Endothelial cell of umbilical vein (primary cell): ENCODE data around the gene DEGS1. TPM values are rescaled to one million over a fixed set of nuclear protein-coding genes. Genes with fewer than 3 reads are reported as not detected.

Source experiments
- BruUV-seq: library from RNA; stranded (reverse); fragments of 400-500 nt; replicated peaks from 2 replicates; lab custom pipeline; 2021; lab: Mats Ljungman, UMichigan
- CTCF ChIA-PET: fragments of 300-600, 350-600 bp; sonication (Branson Sonifier 250); formaldehyde crosslinking; loops from one replicate; lab custom pipeline; 2021; ENCODE audit warnings: antibody characterized with exemption, inconsistent platforms; lab: Charles Lee
- POLR2A ChIA-PET: fragments of 300-600, 350-600 bp; sonication (Branson Sonifier 250); formaldehyde crosslinking; loops from one replicate; lab custom pipeline; 2021; ENCODE audit warnings: antibody characterized with exemption, inconsistent platforms; lab: Charles Lee
- DNase-seq: peaks from one replicate; pipeline ENCODE4 v3.0.0-alpha.2; 2011; ENCODE audit warnings: low read depth, low spot score
- FAIRE-seq: peaks from 2 replicates; lab custom pipeline; 2011; peaks lifted over from hg19 to GRCh38; lab: Jason Lieb, UNC
- H2AFZ ChIP-seq: 2 replicates; pipeline ENCODE4 v1.6.0; 2012; ENCODE audit warnings: low read depth, low read length, control low read depth, inconsistent platforms
- H3K27ac ChIP-seq: 2 replicates; pipeline ENCODE4 v1.5.1; 2011; ENCODE audit warnings: low read depth, mild to moderate bottlenecking, control low read depth, low read length, moderate library complexity; ENCODE audit not compliant: insufficient read depth
- H3K27me3 ChIP-seq, 2 experiments: 2 replicates each; pipeline versions ENCODE4 v1.6.0 to v1.6.1; 2011; ENCODE audit warnings: low read length in 2 of 2, mixed read lengths in 1 of 2; ENCODE audit not compliant: control insufficient read depth in 2 of 2, insufficient read depth in 2 of 2
- H3K36me3 ChIP-seq, 2 experiments: 2 replicates in 1 of 2; 3 replicates in 1 of 2; pipeline ENCODE4 v1.5.1; 2011; ENCODE audit warnings: low read length in 2 of 2, mild to moderate bottlenecking in 1 of 2, moderate library complexity in 1 of 2; ENCODE audit not compliant: control insufficient read depth in 2 of 2, insufficient read depth in 2 of 2; ENCODE audit errors: extremely low read depth in 1 of 2
- H3K4me1 ChIP-seq: 3 replicates; pipeline ENCODE4 v1.5.1; 2011; ENCODE audit warnings: mild to moderate bottlenecking, low read length; ENCODE audit not compliant: control insufficient read depth, insufficient read depth; ENCODE audit errors: extremely low read depth
- H3K4me2 ChIP-seq: 2 replicates; pipeline ENCODE4 v1.6.1; 2011; ENCODE audit warnings: low read length, control low read depth, mixed read lengths; ENCODE audit not compliant: insufficient read depth
- H3K4me3 ChIP-seq, 3 experiments: fragments of 200-600 bp in 1 of 3; sonication (generic), shearing (Covaris generic) in 1 of 3; replicated peaks in 1 of 3; 2 replicates each; pipeline ENCODE4 v1.5.1; 2011 to 2016; ENCODE audit warnings: control low read depth in 3 of 3, low read length in 3 of 3, mild to moderate bottlenecking in 2 of 3, inconsistent platforms in 1 of 3, low read depth in 1 of 3, moderate library complexity in 1 of 3; ENCODE audit not compliant: insufficient read depth in 1 of 3
- H3K79me2 ChIP-seq: 2 replicates; pipeline ENCODE4 v1.6.0; 2012; ENCODE audit warnings: low read length, inconsistent platforms; ENCODE audit not compliant: control insufficient read depth, insufficient read depth
- H3K9ac ChIP-seq: replicated peaks from 2 replicates; pipeline ENCODE3; 2011; ENCODE audit warnings: low read length, control low read depth; ENCODE audit not compliant: insufficient read depth; ENCODE audit errors: extremely low read depth
- H3K9me1 ChIP-seq: replicated peaks from 3 replicates; pipeline ENCODE4 v1.6.0; 2011; ENCODE audit warnings: mild to moderate bottlenecking, low read length; ENCODE audit not compliant: control insufficient read depth, insufficient read depth; ENCODE audit errors: extremely low read depth
- H3K9me3 ChIP-seq: replicated peaks from 2 replicates; pipeline ENCODE4 v1.5.1; 2012; ENCODE audit warnings: low read length, inconsistent platforms; ENCODE audit not compliant: control insufficient read depth, insufficient read depth
- H4K20me1 ChIP-seq: replicated peaks from 2 replicates; pipeline ENCODE3; 2011; ENCODE audit warnings: mild to moderate bottlenecking, low read length; ENCODE audit not compliant: control insufficient read depth, insufficient read depth; ENCODE audit errors: extremely low read depth
- EZH2 ChIP-seq: IDR thresholded peaks from 2 replicates; pipeline ENCODE4 v1.6.1; 2012; ENCODE audit warnings: borderline replicate concordance, low read depth, mild to moderate bottlenecking, moderate library complexity, low read length, inconsistent platforms; ENCODE audit not compliant: severe bottlenecking
- FOS ChIP-seq: IDR thresholded peaks from 2 replicates; pipeline ENCODE4 v1.6.1; 2011; ENCODE audit warnings: mild to moderate bottlenecking, low read length, moderate library complexity, borderline replicate concordance; ENCODE audit not compliant: insufficient read depth
- GATA2 ChIP-seq: IDR thresholded peaks from 2 replicates; pipeline ENCODE4 v1.7.0; 2011; ENCODE audit warnings: low read depth, mild to moderate bottlenecking, moderate library complexity, mixed read lengths, low read length; ENCODE audit not compliant: insufficient read length, insufficient read depth
- JUN ChIP-seq: IDR thresholded peaks from 2 replicates; pipeline ENCODE4 v1.6.1; 2011; ENCODE audit warnings: borderline replicate concordance, low read depth; ENCODE audit not compliant: insufficient read length, insufficient read depth
- MAX ChIP-seq: IDR thresholded peaks from 2 replicates; pipeline ENCODE4 v1.6.1; 2011; ENCODE audit not compliant: insufficient read depth, insufficient read length
- MYC ChIP-seq: IDR thresholded peaks from one replicate; pipeline ENCODE4 v1.6.1; 2011; ENCODE audit warnings: mild to moderate bottlenecking, low read depth, low read length
- POLR2A ChIP-seq: IDR thresholded peaks from 2 replicates; pipeline ENCODE4 v1.6.1; 2012; ENCODE audit warnings: low read depth, mild to moderate bottlenecking, control low read depth, low read length
- POLR2AphosphoS5 ChIP-seq: IDR thresholded peaks from 2 replicates; pipeline ENCODE4 v1.6.1; 2012; ENCODE audit warnings: low read depth, mild to moderate bottlenecking, control low read depth, low read length, moderate library complexity; ENCODE audit not compliant: insufficient read depth
- dilution Hi-C: fragments of 300-500 bp; cut with MboI; formaldehyde crosslinking; loops from one replicate; pipeline ENCODE4 v1.15.0; 2019; ENCODE audit warnings: low sequenced_read_pairs; ENCODE audit not compliant: extremely low pct_ligation_motif_present
- intact Hi-C: fragments of 100-400 bp; cut with micrococcal nuclease; formaldehyde crosslinking; loops from one replicate; pipeline ENCODE4 v1.10.0; 2022
- polyA plus RNA-seq, 4 experiments: library from polyadenylated mRNA; depleted of rRNA in 3 of 4; stranded (reverse) in 3 of 4; unstranded in 1 of 4; fragments of >200 nt; gene quantifications; 2 replicates each; pipeline versions ENCODE4 v1.2.1 to v1.2.3, GENCODE V29; 2011 to 2012; ENCODE audit warnings: missing spikeins in 1 of 4
- total RNA-seq: library from RNA; stranded (reverse); gene quantifications from 2 replicates; pipeline ENCODE4 v1.2.3, GENCODE V29; 2021
- TF ChIP-seq, protein P1 (sequence below), 2 donors: IDR thresholded peaks; 1 replicate in 1 of 2; 2 replicates in 1 of 2; pipeline ENCODE4 v1.5.1; 2011; ENCODE audit warnings: low read length in 2 of 2, mild to moderate bottlenecking in 2 of 2, moderate library complexity in 2 of 2, control low read depth in 1 of 2, inconsistent platforms in 1 of 2, low read depth in 1 of 2; ENCODE audit not compliant: insufficient read depth in 1 of 2; ENCODE audit errors: extremely low read depth in 1 of 2

DEGS1 gene
- total and polyA plus RNA-seq, 2 donors (not counting 3 experiments of a cell fraction or from before 2014, with no cell fraction given), result 85.8 to 137 TPM

GRCh38 chr1:224141693-224142092 lies 41.3 kb upstream of the DEGS1 start:
- Histone ChIP-seq H3K9me1 (no peaks in the 10 kb centered on the region), H3K4me3 (no peak overlapping the region), H3K27me3 (no peaks in the 10 kb centered on the region), H3K79me2 (no peaks in the 10 kb centered on the region), H3K9me3 (no peaks in the 10 kb centered on the region), H2AFZ (no peak overlapping the region), H3K27ac (no peak overlapping the region), H3K9ac (no peak overlapping the region), H3K4me1 (no peaks in the 10 kb centered on the region), H3K4me2 (no peak overlapping the region), H3K36me3 (no peaks in the 10 kb centered on the region), H4K20me1 (no peaks in the 10 kb centered on the region)
- FAIRE-seq (no peak), DNase-seq (no peak)
- intact Hi-C loops, result no loop called here
- CTCF ChIA-PET, result no interaction called here
- no TSS peak for BruUV-seq
- TF ChIP-seq POLR2AphosphoS5, result no peak
- no peak for TF ChIP-seq MYC
- TF ChIP-seq EZH2, result no peak
- TF ChIP-seq FOS, result no peak
- TF ChIP-seq POLR2A, result no peak
- TF ChIP-seq GATA2, result no peak
- dilution Hi-C loops, result no loop called here
- POLR2A ChIA-PET, result no interaction called here

DNA sequence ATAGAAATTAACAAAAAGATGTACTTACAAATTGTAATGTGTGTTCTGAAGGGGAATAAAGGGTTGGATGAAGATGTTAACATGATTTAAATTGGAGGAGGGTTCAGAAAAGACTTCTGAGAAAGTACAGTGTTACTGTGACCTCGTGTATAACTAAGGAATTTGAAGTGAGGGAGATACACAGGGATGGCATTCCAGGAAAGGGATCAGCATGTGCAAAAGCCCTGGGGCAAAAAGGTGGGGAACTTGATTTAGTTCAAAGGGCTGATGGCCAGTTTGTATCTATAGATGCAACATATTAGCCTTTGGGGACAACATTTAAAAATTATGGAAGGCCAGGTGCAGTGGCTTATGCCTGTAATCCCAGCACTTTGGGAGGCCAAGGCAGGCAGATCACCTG lies 33.3 kb upstream of the DEGS1 start:
- ChIA-PET POLR2A (no interaction called here), CTCF (no interaction called here)
- H3K36me3 ChIP-seq, result no peaks in the 10 kb centered on the region
- FAIRE-seq, result no peak
- no peak overlapping the region for H3K4me2 ChIP-seq
- no peak overlapping the region for H3K9ac ChIP-seq
- H2AFZ ChIP-seq, result no peak overlapping the region
- no TSS peak for BruUV-seq
- no peak for DNase-seq
- H3K4me1 ChIP-seq, result no peaks in the 10 kb centered on the region
- intact Hi-C loops (no loop called here), dilution Hi-C loops (no loop called here)
- H3K9me1 ChIP-seq, result no peaks in the 10 kb centered on the region
- no peak overlapping the region for H3K4me3 ChIP-seq
- H3K27ac ChIP-seq, result no peak overlapping the region
- H3K27me3 ChIP-seq, result no peaks in the 10 kb centered on the region
- no peaks in the 10 kb centered on the region for H3K79me2 ChIP-seq
- H4K20me1 ChIP-seq, result peaks cover 2% of the 10 kb centered on the region
- H3K9me3 ChIP-seq, result no peaks in the 10 kb centered on the region
- TF ChIP-seq FOS (no peak), EZH2 (no peak), POLR2A (no peak), POLR2AphosphoS5 (no peak), MYC (no peak), JUN (no peak), GATA2 (no peak), MAX (no peak)
- TF ChIP-seq, protein P1, sequence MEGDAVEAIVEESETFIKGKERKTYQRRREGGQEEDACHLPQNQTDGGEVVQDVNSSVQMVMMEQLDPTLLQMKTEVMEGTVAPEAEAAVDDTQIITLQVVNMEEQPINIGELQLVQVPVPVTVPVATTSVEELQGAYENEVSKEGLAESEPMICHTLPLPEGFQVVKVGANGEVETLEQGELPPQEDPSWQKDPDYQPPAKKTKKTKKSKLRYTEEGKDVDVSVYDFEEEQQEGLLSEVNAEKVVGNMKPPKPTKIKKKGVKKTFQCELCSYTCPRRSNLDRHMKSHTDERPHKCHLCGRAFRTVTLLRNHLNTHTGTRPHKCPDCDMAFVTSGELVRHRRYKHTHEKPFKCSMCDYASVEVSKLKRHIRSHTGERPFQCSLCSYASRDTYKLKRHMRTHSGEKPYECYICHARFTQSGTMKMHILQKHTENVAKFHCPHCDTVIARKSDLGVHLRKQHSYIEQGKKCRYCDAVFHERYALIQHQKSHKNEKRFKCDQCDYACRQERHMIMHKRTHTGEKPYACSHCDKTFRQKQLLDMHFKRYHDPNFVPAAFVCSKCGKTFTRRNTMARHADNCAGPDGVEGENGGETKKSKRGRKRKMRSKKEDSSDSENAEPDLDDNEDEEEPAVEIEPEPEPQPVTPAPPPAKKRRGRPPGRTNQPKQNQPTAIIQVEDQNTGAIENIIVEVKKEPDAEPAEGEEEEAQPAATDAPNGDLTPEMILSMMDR (IDR thresholded peaks at IDR 0.05; ENCODE audit: extremely low read depth in 1 of 2, insufficient read depth in 1 of 2, low read depth in 1 of 2, low read length in 2 of 2), result no peak
